ENCODE results near the gene UBN1.
A peak's percentile ranks its signal among the peaks of the same experiment; 100 is the strongest.

Gene UBN1

DNA sequence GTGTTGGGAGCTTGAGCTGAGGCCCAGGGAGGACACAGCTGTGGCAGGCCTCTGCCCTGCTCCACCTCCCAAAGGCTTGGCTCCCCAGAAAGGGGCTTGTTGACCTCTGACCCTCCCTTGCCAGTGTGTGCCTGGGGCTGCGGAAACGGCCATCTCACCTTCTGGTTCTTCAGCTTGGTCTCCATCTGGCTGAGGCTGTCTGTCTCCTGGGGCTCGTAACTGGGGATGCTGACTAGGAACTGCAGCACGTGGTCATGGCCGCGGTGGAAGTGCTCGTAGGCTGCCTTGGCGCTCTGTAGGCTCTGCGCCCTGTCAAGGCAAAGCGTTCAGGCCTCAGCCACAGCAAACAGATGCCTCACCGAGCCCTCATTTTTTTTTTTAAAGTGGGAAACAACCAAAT, 42.7 kb downstream of the UBN1 start:
- Histone ChIP-seq H2BK15ac (ENCODE audit: low read depth, poor library complexity, severe bottlenecking) (no peak overlapping the region), H3K4me2 (ENCODE audit: low read length, poor library complexity, severe bottlenecking) (no peak overlapping the region), H3K9me3 (ENCODE audit: control insufficient read depth, low read length) (no peaks in the 10 kb centered on the region), H2AK5ac (ENCODE audit: low read length, severe bottlenecking) (no peak overlapping the region), H2BK120ac (ENCODE audit: low read depth, low read length) (no peak overlapping the region), H4K8ac (ENCODE audit: low read length) (no peak overlapping the region), H3K27me3 (ENCODE audit: control insufficient read depth in 1 of 2, insufficient read depth in 1 of 2, low read length in 2 of 2) (no peaks in the 10 kb centered on the region), H3K18ac (ENCODE audit: low read depth in 1 of 2, low read length in 2 of 2) (no peak overlapping the region), H3K27ac (ENCODE audit: low read length, poor library complexity, severe bottlenecking) (no peak overlapping the region), H3K14ac (ENCODE audit: low read length in 2 of 2) (no peak overlapping the region), H2BK12ac (ENCODE audit: low read length in 2 of 2) (no peak overlapping the region), H4K91ac (ENCODE audit: low read length) (no peak overlapping the region), H3K36me3 (ENCODE audit: control insufficient read depth in 1 of 2, insufficient read depth in 2 of 2, low read depth in 1 of 2, low read length in 2 of 2) (peaks cover 92 to 97% of the 10 kb centered on the region in 2 experiments), H3K79me1 (replicated peaks; ENCODE audit: low read length, poor library complexity, severe bottlenecking) (peaks cover 24% of the 10 kb centered on the region), H3K4me3 (ENCODE audit: insufficient read depth in 1 of 2, low read depth in 1 of 2, low read length in 2 of 2) (no peak overlapping the region), H3K9ac (ENCODE audit: low read length) (no peak overlapping the region), H2AFZ (ENCODE audit: low read depth, low read length) (no peak overlapping the region), H3K23ac (ENCODE audit: low read length in 2 of 2) (no peak overlapping the region), H3K4ac (ENCODE audit: low read depth in 1 of 2, low read length in 2 of 2) (no peak overlapping the region), H3K4me1 (ENCODE audit: control insufficient read depth, insufficient read depth, low read depth, low read length) (peaks cover 14% of the 10 kb centered on the region), H2BK5ac (ENCODE audit: low read depth, low read length, poor library complexity, severe bottlenecking) (no peak overlapping the region)
- no peak for DNase-seq
- WGBS = 86% methylated on average over 11 of the region's 11 CpGs

DNA sequence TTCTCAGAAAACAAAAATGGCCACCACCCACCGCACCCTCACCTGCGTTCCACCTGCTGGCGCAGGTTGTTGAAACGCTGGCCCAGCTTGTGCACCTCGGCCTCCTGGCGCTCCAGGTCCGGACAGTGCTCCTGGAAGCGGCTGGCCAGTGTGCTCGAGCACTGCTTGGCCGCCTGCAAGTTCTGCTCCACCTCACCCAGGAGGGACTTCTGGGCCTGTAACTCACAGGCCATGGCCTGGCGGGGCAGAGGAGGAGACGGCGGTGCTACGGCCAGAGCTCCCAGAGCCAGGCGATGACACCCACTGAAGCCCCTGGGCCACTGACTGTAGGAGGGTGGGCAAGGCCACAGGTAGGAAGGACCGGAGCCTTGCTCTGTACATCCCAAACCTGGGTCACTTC, 43.4 kb downstream of the UBN1 start:
- H3K36me3 ChIP-seq (ENCODE audit: control insufficient read depth in 1 of 2, insufficient read depth in 2 of 2, low read depth in 1 of 2, low read length in 2 of 2) = peaks cover 92 to 97% of the 10 kb centered on the region in 2 experiments
- H3K9me3 ChIP-seq (ENCODE audit: control insufficient read depth, low read length) = no peaks in the 10 kb centered on the region
- no peak overlapping the region for H3K27ac ChIP-seq (ENCODE audit: low read length, poor library complexity, severe bottlenecking)
- H3K4me2 ChIP-seq (ENCODE audit: low read length, poor library complexity, severe bottlenecking) = no peak overlapping the region
- no peak overlapping the region for H3K4me3 ChIP-seq (ENCODE audit: insufficient read depth in 1 of 2, low read depth in 1 of 2, low read length in 2 of 2)
- H3K4me1 ChIP-seq (ENCODE audit: control insufficient read depth, insufficient read depth, low read depth, low read length) = peaks cover 14% of the 10 kb centered on the region
- 96% methylated on average over 16 of the region's 16 CpGs for WGBS
- no peaks in the 10 kb centered on the region for H3K27me3 ChIP-seq (ENCODE audit: control insufficient read depth in 1 of 2, insufficient read depth in 1 of 2, low read length in 2 of 2)
- H4K91ac ChIP-seq (ENCODE audit: low read length) = no peak overlapping the region
- peaks cover 17% of the 10 kb centered on the region for H3K79me1 ChIP-seq (replicated peaks; ENCODE audit: low read length, poor library complexity, severe bottlenecking)
- no peak overlapping the region for H2AK5ac ChIP-seq (ENCODE audit: low read length, severe bottlenecking)
- H2BK15ac ChIP-seq (ENCODE audit: low read depth, poor library complexity, severe bottlenecking) = no peak overlapping the region
- no peak overlapping the region for H3K14ac ChIP-seq (ENCODE audit: low read length in 2 of 2)
- no peak overlapping the region for H2BK120ac ChIP-seq (ENCODE audit: low read depth, low read length)
- no peak overlapping the region for H3K4ac ChIP-seq (ENCODE audit: low read depth in 1 of 2, low read length in 2 of 2)
- no peak overlapping the region for H2BK12ac ChIP-seq (ENCODE audit: low read length in 2 of 2)
- H3K9ac ChIP-seq (ENCODE audit: low read length) = no peak overlapping the region
- H3K23ac ChIP-seq (ENCODE audit: low read length in 2 of 2) = no peak overlapping the region
- H2BK5ac ChIP-seq (ENCODE audit: low read depth, low read length, poor library complexity, severe bottlenecking) = no peak overlapping the region
- no peak overlapping the region for H4K8ac ChIP-seq (ENCODE audit: low read length)
- no peak overlapping the region for H3K18ac ChIP-seq (ENCODE audit: low read depth in 1 of 2, low read length in 2 of 2)
- no peak for DNase-seq
- no peak overlapping the region for H2AFZ ChIP-seq (ENCODE audit: low read depth, low read length)

DNA sequence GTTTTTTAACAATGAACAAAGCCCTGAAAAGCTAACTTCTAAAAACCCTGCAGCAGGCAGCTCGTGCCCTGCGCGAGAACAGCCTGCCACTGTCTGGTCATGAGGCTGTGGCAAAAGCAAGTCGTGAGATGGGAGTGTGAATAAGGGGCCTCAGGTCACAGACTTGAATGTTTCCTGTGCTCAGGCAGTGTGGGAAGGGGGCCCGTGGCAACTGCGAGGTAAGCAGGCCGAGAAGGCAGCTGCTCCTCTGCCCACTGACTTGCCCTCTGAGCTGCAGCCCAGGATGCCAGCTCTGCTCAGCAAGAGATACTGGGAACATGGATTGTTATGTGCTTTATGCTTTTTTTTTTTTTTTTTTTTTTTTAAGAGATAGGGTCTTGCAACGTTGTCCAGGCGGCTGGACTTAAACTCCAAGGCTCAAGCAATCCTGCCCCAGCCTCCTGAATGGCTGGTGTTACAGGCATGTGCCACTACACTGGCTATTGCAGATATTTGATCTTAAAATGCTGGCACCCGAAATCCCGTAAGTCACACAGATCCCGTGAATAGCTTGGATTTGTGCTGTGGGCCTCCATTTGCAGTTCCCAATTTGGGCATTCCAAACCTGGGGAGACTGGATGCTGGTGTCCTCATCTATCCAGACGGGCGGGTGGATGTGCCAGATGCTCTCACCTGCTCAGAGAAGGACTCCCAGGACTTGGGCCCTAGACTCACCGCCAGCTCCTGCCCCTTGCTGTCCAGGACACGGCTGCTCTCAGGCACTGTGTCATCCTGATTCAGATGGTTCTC, 44.0 kb downstream of the UBN1 start:
- Histone ChIP-seq H3K9ac (ENCODE audit: low read length) (no peak overlapping the region), H3K23ac (ENCODE audit: low read length in 2 of 2) (no peak overlapping the region), H3K4me3 (ENCODE audit: insufficient read depth in 1 of 2, low read depth in 1 of 2, low read length in 2 of 2) (no peak overlapping the region), H2BK12ac (ENCODE audit: low read length in 2 of 2) (no peak overlapping the region), H4K8ac (ENCODE audit: low read length) (no peak overlapping the region), H3K4me1 (ENCODE audit: control insufficient read depth, insufficient read depth, low read depth, low read length) (peaks cover 14% of the 10 kb centered on the region), H4K91ac (ENCODE audit: low read length) (no peak overlapping the region), H2BK15ac (ENCODE audit: low read depth, poor library complexity, severe bottlenecking) (no peak overlapping the region), H2AFZ (ENCODE audit: low read depth, low read length) (no peak overlapping the region), H2AK5ac (ENCODE audit: low read length, severe bottlenecking) (no peak overlapping the region), H3K9me3 (ENCODE audit: control insufficient read depth, low read length) (no peaks in the 10 kb centered on the region), H3K36me3 (ENCODE audit: control insufficient read depth in 1 of 2, insufficient read depth in 2 of 2, low read depth in 1 of 2, low read length in 2 of 2) (peaks cover 86 to 97% of the 10 kb centered on the region in 2 experiments), H3K4ac (ENCODE audit: low read depth in 1 of 2, low read length in 2 of 2) (no peak overlapping the region), H3K4me2 (ENCODE audit: low read length, poor library complexity, severe bottlenecking) (no peak overlapping the region), H2BK5ac (ENCODE audit: low read depth, low read length, poor library complexity, severe bottlenecking) (no peak overlapping the region), H3K27ac (ENCODE audit: low read length, poor library complexity, severe bottlenecking) (no peak overlapping the region), H3K14ac (ENCODE audit: low read length in 2 of 2) (no peak overlapping the region), H3K27me3 (ENCODE audit: control insufficient read depth in 1 of 2, insufficient read depth in 1 of 2, low read length in 2 of 2) (no peaks in the 10 kb centered on the region), H3K79me1 (replicated peaks; ENCODE audit: low read length, poor library complexity, severe bottlenecking) (peaks cover 15% of the 10 kb centered on the region), H2BK120ac (ENCODE audit: low read depth, low read length) (no peak overlapping the region), H3K18ac (ENCODE audit: low read depth in 1 of 2, low read length in 2 of 2) (no peak overlapping the region)
- WGBS = 92% methylated on average over 16 of the region's 16 CpGs
- DNase-seq = no peak

DNA sequence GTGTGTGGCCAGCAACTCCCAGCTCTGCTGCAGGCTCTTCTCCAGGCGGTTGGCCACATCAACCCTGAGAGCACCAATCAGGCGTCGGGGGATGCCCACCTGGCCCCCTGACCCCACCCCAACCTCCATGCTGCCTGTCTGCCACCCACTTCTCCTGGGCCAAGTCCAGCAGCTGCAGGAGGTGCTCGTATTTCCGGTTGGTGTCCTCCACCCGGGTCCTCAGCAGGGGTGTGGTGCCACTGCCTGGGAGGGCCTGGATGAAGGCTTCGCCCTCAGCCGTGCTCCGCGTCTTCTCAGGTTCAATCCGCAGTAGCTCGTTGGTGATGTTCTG, 44.6 kb downstream of the UBN1 start:
- peaks cover 15% of the 10 kb centered on the region for H3K79me1 ChIP-seq (replicated peaks; ENCODE audit: low read length, poor library complexity, severe bottlenecking)
- no peak overlapping the region for H4K91ac ChIP-seq (ENCODE audit: low read length)
- H3K4ac ChIP-seq (ENCODE audit: low read depth in 1 of 2, low read length in 2 of 2) = no peak overlapping the region
- no peak overlapping the region for H2AK5ac ChIP-seq (ENCODE audit: low read length, severe bottlenecking)
- no peak overlapping the region for H3K27ac ChIP-seq (ENCODE audit: low read length, poor library complexity, severe bottlenecking)
- peaks cover 14% of the 10 kb centered on the region for H3K4me1 ChIP-seq (ENCODE audit: control insufficient read depth, insufficient read depth, low read depth, low read length)
- H2BK15ac ChIP-seq (ENCODE audit: low read depth, poor library complexity, severe bottlenecking) = no peak overlapping the region
- H2BK12ac ChIP-seq (ENCODE audit: low read length in 2 of 2) = no peak overlapping the region
- peak overlapping the region in 1 of 2 experiments; percentile 7 for H3K14ac ChIP-seq (ENCODE audit: low read length in 2 of 2)
- no peak overlapping the region for H3K9ac ChIP-seq (ENCODE audit: low read length)
- no peak for DNase-seq
- no peak overlapping the region for H2AFZ ChIP-seq (ENCODE audit: low read depth, low read length)
- H2BK120ac ChIP-seq (ENCODE audit: low read depth, low read length) = no peak overlapping the region
- no peak overlapping the region for H3K23ac ChIP-seq (ENCODE audit: low read length in 2 of 2)
- H3K9me3 ChIP-seq (ENCODE audit: control insufficient read depth, low read length) = no peaks in the 10 kb centered on the region
- no peaks in the 10 kb centered on the region for H3K27me3 ChIP-seq (ENCODE audit: control insufficient read depth in 1 of 2, insufficient read depth in 1 of 2, low read length in 2 of 2)
- H3K36me3 ChIP-seq (ENCODE audit: control insufficient read depth in 1 of 2, insufficient read depth in 2 of 2, low read depth in 1 of 2, low read length in 2 of 2) = peaks cover 81 to 97% of the 10 kb centered on the region in 2 experiments
- no peak overlapping the region for H4K8ac ChIP-seq (ENCODE audit: low read length)
- peak overlapping the region in 1 of 2 experiments; percentile 11 for H3K18ac ChIP-seq (ENCODE audit: low read depth in 1 of 2, low read length in 2 of 2)
- WGBS = 88% methylated on average over 12 of the region's 12 CpGs
- no peak overlapping the region for H3K4me3 ChIP-seq (ENCODE audit: insufficient read depth in 1 of 2, low read depth in 1 of 2, low read length in 2 of 2)
- H2BK5ac ChIP-seq (ENCODE audit: low read depth, low read length, poor library complexity, severe bottlenecking) = no peak overlapping the region
- H3K4me2 ChIP-seq (ENCODE audit: low read length, poor library complexity, severe bottlenecking) = no peak overlapping the region
